Ovary (tissue), 9 donors: ENCODE results near the gene HRAS. TPM values are rescaled to one million over a fixed set of nuclear protein-coding genes. Genes with fewer than 3 reads are reported as not detected.

Experiments used
- DNase-seq, 5 donors: peaks; one replicate each; pipeline ENCODE4 v3.0.0-alpha.2; 2019 to 2020
- H3K27ac ChIP-seq, 2 donors: fragments of 200-600 bp; one replicate each; pipeline versions ENCODE4 v1.5.1 to v1.8.0; 2019 to 2022
- H3K27me3 ChIP-seq: fragments of 200-600 bp; one replicate; pipeline ENCODE4 v1.8.0; 2022
- H3K36me3 ChIP-seq: fragments of 200-600 bp; sonication (generic); one replicate; pipeline ENCODE4 v1.5.1; 2019
- H3K4me1 ChIP-seq: one replicate; pipeline ENCODE4 v1.8.1; 2013; ENCODE audit warnings: mild to moderate bottlenecking, moderate library complexity; ENCODE audit not compliant: insufficient read depth
- H3K4me3 ChIP-seq: fragments of 200-600 bp; sonication (generic); one replicate; pipeline ENCODE4 v1.5.1; 2017
- H3K9me3 ChIP-seq, 2 donors: fragments of 200-600 bp in 1 of 2; sonication (generic) in 1 of 2; one replicate each; pipeline versions ENCODE4 v1.5.1 to v1.8.1; 2013 to 2019; ENCODE audit warnings: mild to moderate bottlenecking in 1 of 2, moderate library complexity in 1 of 2
- CTCF ChIP-seq, 3 donors: fragments of 450-650 bp in 2 of 3; fragments of 200-600 bp in 1 of 3; IDR thresholded peaks; one replicate each; pipeline versions ENCODE4 v1.5.1 to v1.8.0; 2016 to 2022; ENCODE audit warnings: antibody characterized with exemption in 3 of 3, mild to moderate bottlenecking in 1 of 3
- EP300 ChIP-seq: sonication (generic); formaldehyde crosslinking; IDR thresholded peaks from one replicate; pipeline ENCODE4 v1.6.1; 2017; ENCODE audit warnings: antibody characterized with exemption
- POLR2A ChIP-seq: fragments of 450-650 bp; IDR thresholded peaks from one replicate; pipeline ENCODE4 v1.6.1; 2017; ENCODE audit warnings: antibody characterized with exemption, mild to moderate bottlenecking, moderate library complexity
- WGBS, 3 donors: extraction: QIAGEN DNeasy Blood & Tissue Kit in 1 of 3; methylation state at CpG; one replicate each; pipeline versions ENCODE4 v1.1.5 to v1.1.7; 2013 to 2017; 5-methylcytosine and 5-hydroxymethylcytosine counted together
- intact Hi-C, 4 donors: fragments of 100-400 bp; cut with DNase I; formaldehyde crosslinking; loops; one replicate each; pipeline versions ENCODE4 v1.11.0 to v1.15.1; 2022 to 2023
- polyA plus RNA-seq, 2 donors: library from polyadenylated mRNA; stranded (reverse); fragments of 200-250 nt in 1 of 2; fragments of 350-450 nt in 1 of 2; fragmentation: Illumina TruSeq in 1 of 2; extraction: RNeasy Lipid Tissue Mini Kit (QIAGEN cat#74804) in 1 of 2; gene quantifications; one replicate each; pipeline ENCODE4 v1.2.3, GENCODE V29; 2013 to 2014
- total RNA-seq, 7 donors: library from RNA; depleted of rRNA in 2 of 7; stranded (reverse); fragments of >200 nt in 2 of 7; fragmentation: NEBNext Ultra II Directional in 3 of 7; extraction: Animal tissue kit (Norgen Biotek cat#: 25700) in 3 of 7; gene quantifications; one replicate each; pipeline versions ENCODE4 v1.1.0 to v1.2.4, GENCODE V29; 2016 to 2023
- donor health status: DM: no; HTN: no; CAD: no; lungs with moderate emphysema.
- donor health status: DM: no; HTN: no; CAD: no.
- donor health status: Bipolar disorder and iron deficiency.
- donor health status: DM: yes; HTN: yes; CAD: no.
- donor health status: DM: no; HTN: no; CAD: no.
- donor health status: DM: yes; HTN: yes; CAD: no.

The HRAS gene
- total and polyA plus RNA-seq, 9 donors: 4.3 to 49.6 (median 36.3) TPM

- H3K27ac ChIP-seq: no peak overlapping the region
- intact Hi-C loops: loop anchor here in 1 of 4 donors (10.0 kb wide), 1 partner anchor 1855 kb away; no protein-coding TSS in a partner anchor
- peak in 2 of 5 donors; percentile 7 to 21 for DNase-seq
- WGBS, 3 donors: 87 to 94% (median 88%) methylated on average over 7 to 8 of the region's 8 CpGs
- H3K36me3 ChIP-seq: no peaks in the 10 kb centered on the region
- H3K27me3 ChIP-seq: no peaks in the 10 kb centered on the region
- TF ChIP-seq EP300 (no peak), CTCF (IDR thresholded peaks at IDR 0.05) (no peak), POLR2A (no peak)
- H3K9me3 ChIP-seq: no peaks in the 10 kb centered on the region
- H3K4me3 ChIP-seq: no peak overlapping the region
- peaks cover 10% of the 10 kb centered on the region for H3K4me1 ChIP-seq
Measured at GRCh38 chr11:539971-540481, 4.7 kb upstream of the HRAS start.

GRCh38 chr11:538431-539051 is 3.2 kb upstream of the HRAS start:
- H3K4me1 ChIP-seq: peaks cover 11% of the 10 kb centered on the region
- no peaks in the 10 kb centered on the region for H3K27me3 ChIP-seq
- peak in 2 of 5 donors; percentile 11 to 44 for DNase-seq
- H3K27ac ChIP-seq: no peak overlapping the region
- intact Hi-C loops: loop anchor here in 1 of 4 donors (10.0 kb wide), 1 partner anchor 1856 kb away; no protein-coding TSS in a partner anchor
- no peak overlapping the region for H3K4me3 ChIP-seq
- H3K9me3 ChIP-seq: no peaks in the 10 kb centered on the region
- no peaks in the 10 kb centered on the region for H3K36me3 ChIP-seq
- 87 to 88% (median 88%) methylated on average over 20 of the region's 20 CpGs for WGBS, 3 donors
- TF ChIP-seq EP300: no peak
- no peak for TF ChIP-seq POLR2A
- no peak for TF ChIP-seq CTCF (IDR thresholded peaks at IDR 0.05)

- 40 to 49% (median 41%) methylated on average over 19 of the region's 19 CpGs for WGBS, 3 donors
Measured at GRCh38 chr11:537622-538430, 2.5 kb upstream of the HRAS start.

GRCh38 chr11:536841-537621 is 1.7 kb upstream of the HRAS start, which contains the start of gene LRRC56:
TSS of gene LRRC56 (plus strand) at chr11:537527. CDS start at chr11:540685, 3,158 bp downstream.
- peak; percentile 82 to 91 (median 84) for DNase-seq

More at GRCh38 chr11:537622-538430, 2.5 kb upstream of the HRAS start:
- Histone ChIP-seq H3K36me3 (no peaks in the 10 kb centered on the region), H3K9me3 (no peaks in the 10 kb centered on the region), H3K27me3 (no peaks in the 10 kb centered on the region), H3K4me3 (peak overlapping the region; percentile 22), H3K27ac (peak overlapping the region in 1 of 2 donors; percentile 13), H3K4me1 (peaks cover 11% of the 10 kb centered on the region)
- intact Hi-C loops: loop anchor here in 1 of 4 donors (10.0 kb wide), 1 partner anchor 1857 kb away; no protein-coding TSS in a partner anchor
- TF ChIP-seq EP300: no peak
- peak in 4 of 5 donors; percentile 23 to 42 (median 33) for DNase-seq

More at GRCh38 chr11:536841-537621, 1.7 kb upstream of the HRAS start, which contains the start of gene LRRC56:
- TF ChIP-seq POLR2A (no peak), CTCF (IDR thresholded peaks at IDR 0.05) (no peak), EP300 (no peak)
- intact Hi-C loops: loop anchor here in 1 of 4 donors (10.0 kb wide), 1 partner anchor 1858 kb away; no protein-coding TSS in a partner anchor
- H3K4me3 ChIP-seq: peak within 1 kb of the TSS; percentile 22
- WGBS, 3 donors: 1 to 6% (median 2%) methylated on average over 46 to 93 of the region's 93 CpGs
- H3K27me3 ChIP-seq: no peaks in the 10 kb centered on the region
- no peaks in the 10 kb centered on the region for H3K36me3 ChIP-seq
- peak within 1 kb of the TSS in 1 of 2 donors; percentile 13 for H3K27ac ChIP-seq
- H3K9me3 ChIP-seq: no peaks in the 10 kb centered on the region
- peaks cover 11% of the 10 kb centered on the region for H3K4me1 ChIP-seq
